AG09309 (cell line): ENCODE data around the gene RTN4RL1.
"Not testable (repeated sequence)": the region's sequence is repeated elsewhere in the genome, so short reads cannot be mapped to it uniquely, and the experiment has no call there.

Source experiments
- DNase-seq: peaks from one replicate; pipeline ENCODE4 v3.0.0-alpha.2; 2010; ENCODE audit warnings: low read depth
- H3K4me3 ChIP-seq: 2 replicates; pipeline ENCODE4 v1.5.1; 2011; ENCODE audit warnings: mild to moderate bottlenecking, low read depth, low read length, moderate library complexity; ENCODE audit not compliant: control insufficient read depth
- CTCF ChIP-seq: IDR thresholded peaks from 2 replicates; pipeline ENCODE4 v1.5.1; 2011; ENCODE audit warnings: mild to moderate bottlenecking, low read depth, low read length, inconsistent platforms; ENCODE audit not compliant: insufficient read depth, control insufficient read depth; ENCODE audit errors: missing control alignments

Gene RTN4RL1

GRCh38 chr17:2017274-2017941 lies 7.7 kb downstream of the RTN4RL1 start:
- no peak overlapping the region for H3K4me3 ChIP-seq
- TF ChIP-seq CTCF, result no peak
- DNase-seq, result no peak

GRCh38 chr17:2016494-2016893 lies 8.6 kb downstream of the RTN4RL1 start:
- no peak overlapping the region for H3K4me3 ChIP-seq
- no peak for TF ChIP-seq CTCF
- DNase-seq, result no peak

- no peak for TF ChIP-seq CTCF
- no peak overlapping the region for H3K4me3 ChIP-seq
- DNase-seq, result no peak
These were observed 9.8 kb downstream of the RTN4RL1 start for GRCh38 chr17:2015314-2015713.

- no peak for TF ChIP-seq CTCF
- no peak for DNase-seq
- H3K4me3 ChIP-seq, result no peak overlapping the region
These were observed 11.2 kb downstream of the RTN4RL1 start for GRCh38 chr17:2013994-2014317.

GRCh38 chr17:2013220-2013993 lies 11.7 kb downstream of the RTN4RL1 start:
- DNase-seq, H3K4me3 ChIP-seq: not testable (repeated sequence)

- TF ChIP-seq CTCF, result no peak
- DNase-seq, result no peak
- no peak overlapping the region for H3K4me3 ChIP-seq
These were observed 12.6 kb downstream of the RTN4RL1 start for GRCh38 chr17:2012499-2012898.
